Measurements from ENCODE around the gene FLRT3. TPM values are rescaled to one million over a fixed set of nuclear protein-coding genes. Genes with fewer than 3 reads are reported as not detected.

Gene FLRT3
- total RNA-seq, 1 experiment from 2014 or later, result 2.1 TPM

DNA sequence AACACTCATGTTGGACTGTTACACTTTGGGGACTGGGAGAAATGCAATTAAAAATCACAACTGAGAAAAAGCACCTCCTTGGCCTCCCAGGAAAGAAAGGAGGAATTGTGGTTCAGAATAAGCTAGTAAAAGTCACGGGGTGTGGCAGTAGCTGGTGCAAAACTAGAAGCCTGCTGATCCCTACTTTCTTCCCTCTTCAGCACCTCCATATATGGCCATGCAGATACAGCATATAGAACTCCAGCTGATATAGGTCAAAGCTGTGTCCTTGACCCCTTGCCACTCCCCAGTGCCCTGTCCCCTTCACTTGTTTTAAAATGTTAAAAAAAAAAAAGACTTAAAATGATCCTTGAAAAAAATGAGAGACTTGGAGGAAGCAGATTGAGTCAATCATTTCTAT, 5.5 kb upstream of the FLRT3 start:
- no peak overlapping the region for H3K27ac ChIP-seq (ENCODE audit: insufficient read length, low read depth, low read length)
- no peak overlapping the region for H2BK20ac ChIP-seq (ENCODE audit: low read depth, low read length, poor library complexity, severe bottlenecking)
- WGBS (ENCODE audit: extremely low coverage, insufficient read length, low lambda C conversion rate), result no CpG with 5 or more reads among the region's 1 CpG
- no peaks in the 10 kb centered on the region for H3K79me1 ChIP-seq (ENCODE audit: insufficient read depth, low read depth, low read length, poor library complexity, severe bottlenecking)
- no peaks in the 10 kb centered on the region for H3K4me1 ChIP-seq (ENCODE audit: insufficient read depth, low read length)
- DNase-seq, result no peak
- no peak overlapping the region for H3K4me2 ChIP-seq (ENCODE audit: insufficient read depth, insufficient read length, low read length)
- peaks cover 4 to 5% of the 10 kb centered on the region in 2 experiments; a peak in 3 of 4 replicates for H3K4me1 Mint-ChIP-seq
- H2BK5ac ChIP-seq (ENCODE audit: insufficient read length, low read length), result no peak overlapping the region
- no peak overlapping the region for H2AK5ac ChIP-seq (ENCODE audit: insufficient read length, low read length)
- no peaks in the 10 kb centered on the region for H3K23me2 ChIP-seq (ENCODE audit: insufficient read length, low read depth, low read length, poor library complexity, severe bottlenecking)
- H3K18ac ChIP-seq (ENCODE audit: insufficient read length, low read depth, low read length), result no peak overlapping the region
- no peaks in the 10 kb centered on the region for H3K27me3 ChIP-seq (ENCODE audit: insufficient read depth, low read length)
- no peaks in the 10 kb centered on the region for H3K27me3 Mint-ChIP-seq (ENCODE audit: low read depth)
- no peak overlapping the region for H2AFZ ChIP-seq (ENCODE audit: low read length)
- H3K56ac ChIP-seq (ENCODE audit: insufficient read length, low read depth, low read length), result no peak overlapping the region
- no peak overlapping the region for H3K23ac ChIP-seq (ENCODE audit: insufficient read length, low read depth, low read length)
- no peaks in the 10 kb centered on the region for H3K79me2 ChIP-seq (ENCODE audit: insufficient read depth, low read length)
- H3K9ac ChIP-seq (ENCODE audit: extremely low read depth, insufficient read length, low read length), result no peak overlapping the region
- no peaks in the 10 kb centered on the region; a peak in 1 of 7 replicates for H3K36me3 Mint-ChIP-seq (ENCODE audit: insufficient read depth in 1 of 3, low read depth in 3 of 3)
- H4K91ac ChIP-seq (ENCODE audit: insufficient read length, low read depth, low read length), result no peak overlapping the region
- H3K4me3 Mint-ChIP-seq, result no peak overlapping the region
- TF ChIP-seq, protein P1, sequence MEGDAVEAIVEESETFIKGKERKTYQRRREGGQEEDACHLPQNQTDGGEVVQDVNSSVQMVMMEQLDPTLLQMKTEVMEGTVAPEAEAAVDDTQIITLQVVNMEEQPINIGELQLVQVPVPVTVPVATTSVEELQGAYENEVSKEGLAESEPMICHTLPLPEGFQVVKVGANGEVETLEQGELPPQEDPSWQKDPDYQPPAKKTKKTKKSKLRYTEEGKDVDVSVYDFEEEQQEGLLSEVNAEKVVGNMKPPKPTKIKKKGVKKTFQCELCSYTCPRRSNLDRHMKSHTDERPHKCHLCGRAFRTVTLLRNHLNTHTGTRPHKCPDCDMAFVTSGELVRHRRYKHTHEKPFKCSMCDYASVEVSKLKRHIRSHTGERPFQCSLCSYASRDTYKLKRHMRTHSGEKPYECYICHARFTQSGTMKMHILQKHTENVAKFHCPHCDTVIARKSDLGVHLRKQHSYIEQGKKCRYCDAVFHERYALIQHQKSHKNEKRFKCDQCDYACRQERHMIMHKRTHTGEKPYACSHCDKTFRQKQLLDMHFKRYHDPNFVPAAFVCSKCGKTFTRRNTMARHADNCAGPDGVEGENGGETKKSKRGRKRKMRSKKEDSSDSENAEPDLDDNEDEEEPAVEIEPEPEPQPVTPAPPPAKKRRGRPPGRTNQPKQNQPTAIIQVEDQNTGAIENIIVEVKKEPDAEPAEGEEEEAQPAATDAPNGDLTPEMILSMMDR (conservative IDR thresholded peaks at IDR 0.05), result no peak
- H3K14ac ChIP-seq (ENCODE audit: insufficient read depth, low read length), result no peak overlapping the region
- no peaks in the 10 kb centered on the region; a peak in 1 of 5 replicates for H3K9me3 Mint-ChIP-seq
- no peaks in the 10 kb centered on the region for H3K9me3 ChIP-seq (ENCODE audit: control insufficient read depth, low read depth, low read length)
- H3K27ac Mint-ChIP-seq, result no peak overlapping the region; a peak in 1 of 7 replicates
- no peak overlapping the region for H2BK15ac ChIP-seq (ENCODE audit: low read depth, low read length)
- no peak overlapping the region for H2BK120ac ChIP-seq (ENCODE audit: low read depth, low read length, poor library complexity, severe bottlenecking)
- no peak overlapping the region for H4K5ac ChIP-seq (ENCODE audit: insufficient read length, low read depth, low read length)
- no peak overlapping the region for H3K4ac ChIP-seq (ENCODE audit: low read depth, low read length)
- H2BK12ac ChIP-seq (ENCODE audit: insufficient read length, low read depth, low read length), result no peak overlapping the region
- H4K20me1 ChIP-seq (ENCODE audit: control insufficient read depth, insufficient read depth, insufficient read length), result no peaks in the 10 kb centered on the region
- H4K8ac ChIP-seq (replicated peaks; ENCODE audit: insufficient read length, low read depth, low read length), result no peak overlapping the region
- no peak overlapping the region for H3T11ph ChIP-seq (ENCODE audit: low read length)
